H9 (cell line): ENCODE data around the gene COLEC12. TPM values are rescaled to one million over a fixed set of nuclear protein-coding genes. Genes with fewer than 3 reads are reported as not detected.

Experiments used
- DNase-seq: peaks from one replicate; pipeline ENCODE4 v3.0.0-alpha.2; 2017
- H2AFZ ChIP-seq: one replicate; pipeline ENCODE4 v1.6.1; 2013; ENCODE audit warnings: mild to moderate bottlenecking, low read length, control low read depth, moderate library complexity
- H2AK5ac ChIP-seq: 2 replicates; pipeline ENCODE4 v1.6.1; 2013; ENCODE audit warnings: low read length, control low read depth, mixed read lengths; ENCODE audit not compliant: insufficient read length
- H2BK120ac ChIP-seq: one replicate; pipeline ENCODE4 v1.6.1; 2013; ENCODE audit warnings: low read depth, mild to moderate bottlenecking, low read length, control low read depth, inconsistent platforms; ENCODE audit not compliant: poor library complexity, severe bottlenecking
- H2BK12ac ChIP-seq: 2 replicates; pipeline ENCODE4 v1.6.1; 2013; ENCODE audit warnings: low read length, control low read depth, mixed read lengths, low read depth; ENCODE audit not compliant: insufficient read length
- H2BK15ac ChIP-seq: 2 replicates; pipeline ENCODE4 v1.6.1; 2013; ENCODE audit warnings: low read depth, low read length, control low read depth
- H2BK20ac ChIP-seq: one replicate; pipeline ENCODE4 v1.6.1; 2013; ENCODE audit warnings: low read depth, mild to moderate bottlenecking, low read length, control low read depth, inconsistent platforms; ENCODE audit not compliant: poor library complexity, severe bottlenecking
- H2BK5ac ChIP-seq: 2 replicates; pipeline ENCODE4 v1.6.1; 2013; ENCODE audit warnings: low read length, control low read depth, mixed read lengths; ENCODE audit not compliant: insufficient read length
- H3K14ac ChIP-seq: 2 replicates; pipeline ENCODE4 v1.6.1; 2013; ENCODE audit warnings: low read length, control low read depth; ENCODE audit not compliant: insufficient read depth
- H3K18ac ChIP-seq: 2 replicates; pipeline ENCODE4 v1.6.1; 2013; ENCODE audit warnings: low read depth, mild to moderate bottlenecking, mixed read lengths, low read length, control low read depth; ENCODE audit not compliant: insufficient read length
- H3K23ac ChIP-seq: 2 replicates; pipeline ENCODE4 v1.6.1; 2013; ENCODE audit warnings: low read length, control low read depth, mixed read lengths, low read depth; ENCODE audit not compliant: insufficient read length
- H3K23me2 ChIP-seq: 2 replicates; pipeline ENCODE4 v1.6.1; 2013; ENCODE audit warnings: low read depth, mild to moderate bottlenecking, mixed read lengths, low read length, control low read depth; ENCODE audit not compliant: insufficient read length, poor library complexity, severe bottlenecking
- H3K27ac ChIP-seq: 2 replicates; pipeline ENCODE4 v1.5.1; 2013; ENCODE audit warnings: low read length, control low read depth, mixed read lengths, low read depth; ENCODE audit not compliant: insufficient read length
- H3K27me3 ChIP-seq: 2 replicates; pipeline ENCODE4 v1.6.1; 2013; ENCODE audit warnings: low read length, control low read depth, inconsistent platforms; ENCODE audit not compliant: insufficient read depth
- H3K4ac ChIP-seq: 2 replicates; pipeline ENCODE4 v1.6.1; 2013; ENCODE audit warnings: low read depth, mild to moderate bottlenecking, control low read depth, inconsistent platforms, low read length, moderate library complexity
- H3K4me1 ChIP-seq: 2 replicates; pipeline ENCODE4 v1.6.1; 2013; ENCODE audit warnings: low read length, control low read depth, inconsistent platforms; ENCODE audit not compliant: insufficient read depth
- H3K4me2 ChIP-seq: 2 replicates; pipeline ENCODE4 v1.6.1; 2013; ENCODE audit warnings: low read length, control low read depth, mixed read lengths; ENCODE audit not compliant: insufficient read length, insufficient read depth
- H3K56ac ChIP-seq: 2 replicates; pipeline ENCODE4 v1.6.1; 2013; ENCODE audit warnings: low read depth, mild to moderate bottlenecking, mixed read lengths, low read length, control low read depth; ENCODE audit not compliant: insufficient read length
- H3K79me1 ChIP-seq: 2 replicates; pipeline ENCODE4 v1.6.1; 2013; ENCODE audit warnings: low read depth, mild to moderate bottlenecking, moderate library complexity, low read length, control low read depth, inconsistent platforms; ENCODE audit not compliant: insufficient read depth, poor library complexity, severe bottlenecking
- H3K79me2 ChIP-seq: 2 replicates; pipeline ENCODE4 v1.6.1; 2013; ENCODE audit warnings: low read length, control low read depth, inconsistent platforms; ENCODE audit not compliant: insufficient read depth
- H3K9ac ChIP-seq: 2 replicates; pipeline ENCODE4 v1.6.1; 2013; ENCODE audit warnings: low read length, control low read depth, mixed read lengths; ENCODE audit not compliant: insufficient read length; ENCODE audit errors: extremely low read depth
- H3K9me3 ChIP-seq: one replicate; pipeline ENCODE4 v1.6.1; 2013; ENCODE audit warnings: low read depth, low read length, inconsistent platforms; ENCODE audit not compliant: control insufficient read depth
- H3T11ph ChIP-seq: one replicate; pipeline ENCODE4 v1.6.1; 2013; ENCODE audit warnings: mild to moderate bottlenecking, low read length, control low read depth, inconsistent platforms
- H4K20me1 ChIP-seq: one replicate; pipeline ENCODE4 v1.6.1; 2013; ENCODE audit not compliant: control insufficient read depth, insufficient read length, insufficient read depth
- H4K5ac ChIP-seq: 2 replicates; pipeline ENCODE4 v1.6.1; 2013; ENCODE audit warnings: low read depth, mild to moderate bottlenecking, mixed read lengths, low read length, control low read depth; ENCODE audit not compliant: insufficient read length
- H4K8ac ChIP-seq: replicated peaks from 2 replicates; pipeline ENCODE4 v1.6.1; 2013; ENCODE audit warnings: low read length, control low read depth, mixed read lengths, low read depth; ENCODE audit not compliant: insufficient read length
- H4K91ac ChIP-seq: 2 replicates; pipeline ENCODE4 v1.6.1; 2013; ENCODE audit warnings: low read depth, mild to moderate bottlenecking, moderate library complexity, mixed read lengths, low read length, control low read depth; ENCODE audit not compliant: insufficient read length
- H3K27ac Mint-ChIP-seq, 3 experiments: 2 replicates in 2 of 3; 3 replicates in 1 of 3; pipeline ENCODE4 v1.8.0; 2020 to 2021; ENCODE audit warnings: mixed read lengths in 3 of 3, mild to moderate bottlenecking in 1 of 3, moderate library complexity in 1 of 3
- H3K27me3 Mint-ChIP-seq: 2 replicates; pipeline ENCODE4 v1.8.0; 2021; ENCODE audit warnings: low read depth, mild to moderate bottlenecking, moderate library complexity, mixed read lengths
- H3K36me3 Mint-ChIP-seq, 3 experiments: 2 replicates in 2 of 3; 3 replicates in 1 of 3; pipeline ENCODE4 v1.8.0; 2020 to 2021; ENCODE audit warnings: low read depth in 3 of 3, mixed read lengths in 3 of 3; ENCODE audit not compliant: insufficient read depth in 1 of 3
- H3K4me1 Mint-ChIP-seq, 2 experiments: 2 replicates each; pipeline ENCODE4 v1.8.0; 2020; ENCODE audit warnings: mixed read lengths in 2 of 2
- H3K4me3 Mint-ChIP-seq, 2 experiments: 2 replicates in 1 of 2; 3 replicates in 1 of 2; pipeline ENCODE4 v1.8.0; 2020 to 2021; ENCODE audit warnings: mild to moderate bottlenecking in 2 of 2, mixed read lengths in 2 of 2, moderate library complexity in 1 of 2
- H3K9me3 Mint-ChIP-seq, 2 experiments: 2 replicates in 1 of 2; 3 replicates in 1 of 2; pipeline ENCODE4 v1.8.0; 2020; ENCODE audit warnings: mild to moderate bottlenecking in 2 of 2, mixed read lengths in 2 of 2, moderate library complexity in 1 of 2
- WGBS: extraction: QIAGEN DNeasy Blood & Tissue Kit; methylation state at CpG from one replicate; pipeline ENCODE4 v1.1.7; 2013; ENCODE audit warnings: missing lambda C conversion rate, low lambda C conversion rate, mixed read lengths; ENCODE audit not compliant: insufficient read length; ENCODE audit errors: extremely low coverage; 5-methylcytosine and 5-hydroxymethylcytosine counted together
- total RNA-seq: library from RNA; stranded (reverse); gene quantifications from 2 replicates; pipeline ENCODE4 v1.2.1, GENCODE V29; 2021
- TF ChIP-seq, protein P1 (sequence below): fragments of 200-600 bp; sonication (generic); conservative IDR thresholded peaks from 3 replicates; pipeline ENCODE4 v1.8.0; 2021; ENCODE audit warnings: antibody characterized with exemption, mild to moderate bottlenecking

The COLEC12 gene
- total RNA-seq, 1 experiment from 2014 or later = 0.70 TPM

DNA sequence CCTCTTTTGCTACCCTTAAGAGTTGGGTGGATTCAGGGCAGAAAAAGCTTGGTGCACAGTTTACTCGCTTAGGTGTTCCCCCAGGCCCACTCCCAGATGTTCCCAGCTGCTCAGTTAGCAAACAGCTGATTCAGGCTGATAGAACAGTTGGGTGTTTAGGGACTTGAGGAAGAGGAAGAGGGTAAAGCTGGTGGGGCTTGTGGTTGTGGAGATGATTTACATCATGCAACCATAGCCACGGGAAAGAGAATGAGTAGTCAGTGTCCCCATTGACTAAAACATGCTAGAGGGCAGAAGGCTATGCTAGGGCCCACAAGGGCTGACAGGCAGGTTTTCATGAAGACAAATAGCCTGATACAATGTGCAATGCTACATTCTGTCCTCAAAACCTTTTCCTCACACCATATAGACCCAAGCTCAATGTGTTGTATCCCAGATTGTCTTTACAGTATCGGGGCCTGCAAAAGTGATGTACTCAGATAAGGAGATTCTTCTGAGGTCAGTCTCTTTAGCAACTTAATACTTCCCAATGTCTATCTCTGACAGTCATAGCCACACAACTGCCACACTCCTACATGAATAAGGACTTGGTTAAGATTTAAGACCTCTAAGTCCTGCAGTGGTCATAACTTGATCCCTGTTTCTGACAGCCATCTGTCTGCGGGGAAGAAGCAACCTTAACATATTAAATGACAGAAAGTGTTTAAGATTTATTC is 15.6 kb downstream of the COLEC12 start:
- DNase-seq = no peak
- Histone ChIP-seq H4K5ac (no peak overlapping the region), H3K79me1 (no peaks in the 10 kb centered on the region), H2BK12ac (no peak overlapping the region), H2BK120ac (no peak overlapping the region), H3K4ac (no peak overlapping the region), H4K8ac (no peak overlapping the region), H3K18ac (no peak overlapping the region), H3K9me3 (no peaks in the 10 kb centered on the region), H3K79me2 (no peaks in the 10 kb centered on the region), H3K27me3 (no peaks in the 10 kb centered on the region), H2BK15ac (no peak overlapping the region), H2AK5ac (no peak overlapping the region), H3K14ac (no peak overlapping the region), H2BK5ac (no peak overlapping the region), H3K23ac (no peak overlapping the region), H2BK20ac (no peak overlapping the region), H4K91ac (no peak overlapping the region), H3K4me2 (no peak overlapping the region), H4K20me1 (no peaks in the 10 kb centered on the region), H3K4me1 (peaks cover 8% of the 10 kb centered on the region; the same call in 1 of the 2 replicates), H3T11ph (no peak overlapping the region), H3K23me2 (no peaks in the 10 kb centered on the region), H3K9ac (no peak overlapping the region), H3K56ac (no peak overlapping the region), H2AFZ (no peak overlapping the region), H3K27ac (no peak overlapping the region)
- Mint-ChIP-seq H3K27ac (no peak overlapping the region), H3K4me1 (peaks cover 9 to 10% of the 10 kb centered on the region in 2 experiments; a peak in 3 of 4 replicates), H3K4me3 (no peak overlapping the region), H3K27me3 (peaks cover 2% of the 10 kb centered on the region; the same call in 1 of the 2 replicates), H3K36me3 (peaks cover 0 to 11% (median 3%) of the 10 kb centered on the region in 3 experiments; a peak in 5 of 7 replicates), H3K9me3 (peaks cover 11 to 12% of the 10 kb centered on the region in 2 experiments)
- no CpG with 5 or more reads among the region's 4 CpGs for WGBS
- TF ChIP-seq, protein P1, sequence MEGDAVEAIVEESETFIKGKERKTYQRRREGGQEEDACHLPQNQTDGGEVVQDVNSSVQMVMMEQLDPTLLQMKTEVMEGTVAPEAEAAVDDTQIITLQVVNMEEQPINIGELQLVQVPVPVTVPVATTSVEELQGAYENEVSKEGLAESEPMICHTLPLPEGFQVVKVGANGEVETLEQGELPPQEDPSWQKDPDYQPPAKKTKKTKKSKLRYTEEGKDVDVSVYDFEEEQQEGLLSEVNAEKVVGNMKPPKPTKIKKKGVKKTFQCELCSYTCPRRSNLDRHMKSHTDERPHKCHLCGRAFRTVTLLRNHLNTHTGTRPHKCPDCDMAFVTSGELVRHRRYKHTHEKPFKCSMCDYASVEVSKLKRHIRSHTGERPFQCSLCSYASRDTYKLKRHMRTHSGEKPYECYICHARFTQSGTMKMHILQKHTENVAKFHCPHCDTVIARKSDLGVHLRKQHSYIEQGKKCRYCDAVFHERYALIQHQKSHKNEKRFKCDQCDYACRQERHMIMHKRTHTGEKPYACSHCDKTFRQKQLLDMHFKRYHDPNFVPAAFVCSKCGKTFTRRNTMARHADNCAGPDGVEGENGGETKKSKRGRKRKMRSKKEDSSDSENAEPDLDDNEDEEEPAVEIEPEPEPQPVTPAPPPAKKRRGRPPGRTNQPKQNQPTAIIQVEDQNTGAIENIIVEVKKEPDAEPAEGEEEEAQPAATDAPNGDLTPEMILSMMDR = no peak
